Endothelial cell of umbilical vein (primary cell): Measurements from ENCODE around the gene C8B. TPM values are rescaled to one million over a fixed set of nuclear protein-coding genes. Genes with fewer than 3 reads are reported as not detected.

Source experiments
- BruUV-seq: library from RNA; stranded (reverse); fragments of 400-500 nt; replicated peaks from 2 replicates; lab custom pipeline; 2021; lab: Mats Ljungman, UMichigan
- CTCF ChIA-PET: fragments of 300-600, 350-600 bp; sonication (Branson Sonifier 250); formaldehyde crosslinking; loops from one replicate; lab custom pipeline; 2021; ENCODE audit warnings: antibody characterized with exemption, inconsistent platforms; lab: Charles Lee
- POLR2A ChIA-PET: fragments of 300-600, 350-600 bp; sonication (Branson Sonifier 250); formaldehyde crosslinking; loops from one replicate; lab custom pipeline; 2021; ENCODE audit warnings: antibody characterized with exemption, inconsistent platforms; lab: Charles Lee
- DNase-seq: peaks from one replicate; pipeline ENCODE4 v3.0.0-alpha.2; 2011; ENCODE audit warnings: low read depth, low spot score
- FAIRE-seq: peaks from 2 replicates; lab custom pipeline; 2011; peaks lifted over from hg19 to GRCh38; lab: Jason Lieb, UNC
- H2AFZ ChIP-seq: 2 replicates; pipeline ENCODE4 v1.6.0; 2012; ENCODE audit warnings: low read depth, low read length, control low read depth, inconsistent platforms
- H3K27ac ChIP-seq: 2 replicates; pipeline ENCODE4 v1.5.1; 2011; ENCODE audit warnings: low read depth, mild to moderate bottlenecking, control low read depth, low read length, moderate library complexity; ENCODE audit not compliant: insufficient read depth
- H3K27me3 ChIP-seq, 2 experiments: 2 replicates each; pipeline versions ENCODE4 v1.6.0 to v1.6.1; 2011; ENCODE audit warnings: low read length in 2 of 2, mixed read lengths in 1 of 2; ENCODE audit not compliant: control insufficient read depth in 2 of 2, insufficient read depth in 2 of 2
- H3K36me3 ChIP-seq, 2 experiments: 2 replicates in 1 of 2; 3 replicates in 1 of 2; pipeline ENCODE4 v1.5.1; 2011; ENCODE audit warnings: low read length in 2 of 2, mild to moderate bottlenecking in 1 of 2, moderate library complexity in 1 of 2; ENCODE audit not compliant: control insufficient read depth in 2 of 2, insufficient read depth in 2 of 2; ENCODE audit errors: extremely low read depth in 1 of 2
- H3K4me1 ChIP-seq: 3 replicates; pipeline ENCODE4 v1.5.1; 2011; ENCODE audit warnings: mild to moderate bottlenecking, low read length; ENCODE audit not compliant: control insufficient read depth, insufficient read depth; ENCODE audit errors: extremely low read depth
- H3K4me2 ChIP-seq: 2 replicates; pipeline ENCODE4 v1.6.1; 2011; ENCODE audit warnings: low read length, control low read depth, mixed read lengths; ENCODE audit not compliant: insufficient read depth
- H3K4me3 ChIP-seq, 3 experiments: fragments of 200-600 bp in 1 of 3; sonication (generic), shearing (Covaris generic) in 1 of 3; replicated peaks in 1 of 3; 2 replicates each; pipeline ENCODE4 v1.5.1; 2011 to 2016; ENCODE audit warnings: control low read depth in 3 of 3, low read length in 3 of 3, mild to moderate bottlenecking in 2 of 3, inconsistent platforms in 1 of 3, low read depth in 1 of 3, moderate library complexity in 1 of 3; ENCODE audit not compliant: insufficient read depth in 1 of 3
- H3K79me2 ChIP-seq: 2 replicates; pipeline ENCODE4 v1.6.0; 2012; ENCODE audit warnings: low read length, inconsistent platforms; ENCODE audit not compliant: control insufficient read depth, insufficient read depth
- H3K9ac ChIP-seq: replicated peaks from 2 replicates; pipeline ENCODE3; 2011; ENCODE audit warnings: low read length, control low read depth; ENCODE audit not compliant: insufficient read depth; ENCODE audit errors: extremely low read depth
- H3K9me1 ChIP-seq: replicated peaks from 3 replicates; pipeline ENCODE4 v1.6.0; 2011; ENCODE audit warnings: mild to moderate bottlenecking, low read length; ENCODE audit not compliant: control insufficient read depth, insufficient read depth; ENCODE audit errors: extremely low read depth
- H3K9me3 ChIP-seq: replicated peaks from 2 replicates; pipeline ENCODE4 v1.5.1; 2012; ENCODE audit warnings: low read length, inconsistent platforms; ENCODE audit not compliant: control insufficient read depth, insufficient read depth
- H4K20me1 ChIP-seq: replicated peaks from 2 replicates; pipeline ENCODE3; 2011; ENCODE audit warnings: mild to moderate bottlenecking, low read length; ENCODE audit not compliant: control insufficient read depth, insufficient read depth; ENCODE audit errors: extremely low read depth
- EZH2 ChIP-seq: IDR thresholded peaks from 2 replicates; pipeline ENCODE4 v1.6.1; 2012; ENCODE audit warnings: borderline replicate concordance, low read depth, mild to moderate bottlenecking, moderate library complexity, low read length, inconsistent platforms; ENCODE audit not compliant: severe bottlenecking
- FOS ChIP-seq: IDR thresholded peaks from 2 replicates; pipeline ENCODE4 v1.6.1; 2011; ENCODE audit warnings: mild to moderate bottlenecking, low read length, moderate library complexity, borderline replicate concordance; ENCODE audit not compliant: insufficient read depth
- GATA2 ChIP-seq: IDR thresholded peaks from 2 replicates; pipeline ENCODE4 v1.7.0; 2011; ENCODE audit warnings: low read depth, mild to moderate bottlenecking, moderate library complexity, mixed read lengths, low read length; ENCODE audit not compliant: insufficient read length, insufficient read depth
- JUN ChIP-seq: IDR thresholded peaks from 2 replicates; pipeline ENCODE4 v1.6.1; 2011; ENCODE audit warnings: borderline replicate concordance, low read depth; ENCODE audit not compliant: insufficient read length, insufficient read depth
- MYC ChIP-seq: IDR thresholded peaks from one replicate; pipeline ENCODE4 v1.6.1; 2011; ENCODE audit warnings: mild to moderate bottlenecking, low read depth, low read length
- POLR2A ChIP-seq: IDR thresholded peaks from 2 replicates; pipeline ENCODE4 v1.6.1; 2012; ENCODE audit warnings: low read depth, mild to moderate bottlenecking, control low read depth, low read length
- POLR2AphosphoS5 ChIP-seq: IDR thresholded peaks from 2 replicates; pipeline ENCODE4 v1.6.1; 2012; ENCODE audit warnings: low read depth, mild to moderate bottlenecking, control low read depth, low read length, moderate library complexity; ENCODE audit not compliant: insufficient read depth
- dilution Hi-C: fragments of 300-500 bp; cut with MboI; formaldehyde crosslinking; loops from one replicate; pipeline ENCODE4 v1.15.0; 2019; ENCODE audit warnings: low sequenced_read_pairs; ENCODE audit not compliant: extremely low pct_ligation_motif_present
- intact Hi-C: fragments of 100-400 bp; cut with micrococcal nuclease; formaldehyde crosslinking; loops from one replicate; pipeline ENCODE4 v1.10.0; 2022
- polyA plus RNA-seq, 4 experiments: library from polyadenylated mRNA; depleted of rRNA in 3 of 4; stranded (reverse) in 3 of 4; unstranded in 1 of 4; fragments of >200 nt; gene quantifications; 2 replicates each; pipeline versions ENCODE4 v1.2.1 to v1.2.3, GENCODE V29; 2011 to 2012; ENCODE audit warnings: missing spikeins in 1 of 4
- total RNA-seq: library from RNA; stranded (reverse); gene quantifications from 2 replicates; pipeline ENCODE4 v1.2.3, GENCODE V29; 2021
- TF ChIP-seq, protein P1 (sequence below): IDR thresholded peaks from 2 replicates; pipeline ENCODE4 v1.6.1; 2011; ENCODE audit not compliant: insufficient read depth, insufficient read length
- TF ChIP-seq, protein P2 (sequence below), 2 donors: IDR thresholded peaks; 1 replicate in 1 of 2; 2 replicates in 1 of 2; pipeline ENCODE4 v1.5.1; 2011; ENCODE audit warnings: low read length in 2 of 2, mild to moderate bottlenecking in 2 of 2, moderate library complexity in 2 of 2, control low read depth in 1 of 2, inconsistent platforms in 1 of 2, low read depth in 1 of 2; ENCODE audit not compliant: insufficient read depth in 1 of 2; ENCODE audit errors: extremely low read depth in 1 of 2

Gene C8B
- total and polyA plus RNA-seq, 2 donors (not counting 3 experiments of a cell fraction or from before 2014, with no cell fraction given): not detected

DNA sequence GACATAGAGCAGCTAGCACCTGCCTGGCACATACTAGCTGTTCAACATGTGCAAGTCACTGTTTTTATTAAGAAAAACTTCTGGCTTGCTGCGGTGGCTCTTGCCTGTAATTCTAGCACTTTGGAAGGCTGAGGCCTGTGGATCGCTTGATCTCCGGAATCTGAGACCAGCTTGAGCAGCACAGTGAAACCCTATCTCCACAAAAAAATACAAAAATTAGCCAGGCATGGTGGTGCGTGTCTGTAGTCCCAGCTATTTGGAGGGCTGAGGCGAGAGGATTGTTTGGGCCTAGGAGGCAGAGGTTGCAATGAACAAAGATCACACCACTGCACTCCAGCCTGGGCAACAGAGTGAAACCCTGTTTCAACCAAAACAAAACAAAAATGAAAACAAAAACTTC lies 27.7 kb upstream of the C8B start:
- no peaks in the 10 kb centered on the region for H4K20me1 ChIP-seq
- ChIA-PET POLR2A (no interaction called here), CTCF (no interaction called here)
- H3K9me3 ChIP-seq: no peaks in the 10 kb centered on the region
- dilution Hi-C loops: no loop called here
- BruUV-seq: no TSS peak
- no peak overlapping the region for H3K4me2 ChIP-seq
- no peak for DNase-seq
- no peaks in the 10 kb centered on the region for H3K79me2 ChIP-seq
- no peak overlapping the region for H3K9ac ChIP-seq
- no peak for FAIRE-seq
- intact Hi-C loops: no loop called here
- no peak overlapping the region for H3K27ac ChIP-seq
- TF ChIP-seq FOS: no peak
- TF ChIP-seq JUN: no peak
- no peak for TF ChIP-seq GATA2
- no peak for TF ChIP-seq POLR2AphosphoS5
- TF ChIP-seq POLR2A: no peak
- no peak for TF ChIP-seq EZH2
- TF ChIP-seq MYC: no peak
- TF ChIP-seq, protein P1, sequence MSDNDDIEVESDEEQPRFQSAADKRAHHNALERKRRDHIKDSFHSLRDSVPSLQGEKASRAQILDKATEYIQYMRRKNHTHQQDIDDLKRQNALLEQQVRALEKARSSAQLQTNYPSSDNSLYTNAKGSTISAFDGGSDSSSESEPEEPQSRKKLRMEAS: no peak
- TF ChIP-seq, protein P2, sequence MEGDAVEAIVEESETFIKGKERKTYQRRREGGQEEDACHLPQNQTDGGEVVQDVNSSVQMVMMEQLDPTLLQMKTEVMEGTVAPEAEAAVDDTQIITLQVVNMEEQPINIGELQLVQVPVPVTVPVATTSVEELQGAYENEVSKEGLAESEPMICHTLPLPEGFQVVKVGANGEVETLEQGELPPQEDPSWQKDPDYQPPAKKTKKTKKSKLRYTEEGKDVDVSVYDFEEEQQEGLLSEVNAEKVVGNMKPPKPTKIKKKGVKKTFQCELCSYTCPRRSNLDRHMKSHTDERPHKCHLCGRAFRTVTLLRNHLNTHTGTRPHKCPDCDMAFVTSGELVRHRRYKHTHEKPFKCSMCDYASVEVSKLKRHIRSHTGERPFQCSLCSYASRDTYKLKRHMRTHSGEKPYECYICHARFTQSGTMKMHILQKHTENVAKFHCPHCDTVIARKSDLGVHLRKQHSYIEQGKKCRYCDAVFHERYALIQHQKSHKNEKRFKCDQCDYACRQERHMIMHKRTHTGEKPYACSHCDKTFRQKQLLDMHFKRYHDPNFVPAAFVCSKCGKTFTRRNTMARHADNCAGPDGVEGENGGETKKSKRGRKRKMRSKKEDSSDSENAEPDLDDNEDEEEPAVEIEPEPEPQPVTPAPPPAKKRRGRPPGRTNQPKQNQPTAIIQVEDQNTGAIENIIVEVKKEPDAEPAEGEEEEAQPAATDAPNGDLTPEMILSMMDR (IDR thresholded peaks at IDR 0.05; ENCODE audit: extremely low read depth in 1 of 2, insufficient read depth in 1 of 2, low read depth in 1 of 2, low read length in 2 of 2): no peak
- H3K4me1 ChIP-seq: no peaks in the 10 kb centered on the region
- no peak overlapping the region for H3K4me3 ChIP-seq
- H2AFZ ChIP-seq: no peak overlapping the region
- H3K27me3 ChIP-seq: no peaks in the 10 kb centered on the region
- H3K36me3 ChIP-seq: no peaks in the 10 kb centered on the region
- H3K9me1 ChIP-seq: no peaks in the 10 kb centered on the region
